GM23248 (cell line): ENCODE measurements around the gene CASP4. TPM values are rescaled to one million over a fixed set of nuclear protein-coding genes. Genes with fewer than 3 reads are reported as not detected.
A peak's percentile ranks its signal among the peaks of the same experiment; 100 is the strongest.

Experiments used
- DNase-seq: peaks from one replicate; pipeline ENCODE4 v3.0.0-alpha.2; 2015
- H2AFZ ChIP-seq: fragments of 200-600 bp; sonication (generic); 2 replicates; pipeline ENCODE4 v1.6.1; 2016; ENCODE audit warnings: antibody characterized with exemption
- H3F3A ChIP-seq: fragments of 200-600 bp; sonication (generic); 2 replicates; pipeline ENCODE4 v1.6.1; 2016; ENCODE audit warnings: mild to moderate bottlenecking, antibody characterized with exemption, mixed run types; ENCODE audit not compliant: insufficient read depth
- H3K27ac ChIP-seq: fragments of 200-600 bp; sonication (generic); 2 replicates; pipeline ENCODE4 v1.5.1; 2016; ENCODE audit warnings: mild to moderate bottlenecking
- H3K27me3 ChIP-seq: fragments of 200-600 bp; sonication (generic); replicated peaks from 2 replicates; pipeline ENCODE4 v1.6.1; 2016; ENCODE audit warnings: mild to moderate bottlenecking; ENCODE audit not compliant: insufficient read depth
- H3K36me3 ChIP-seq: fragments of 200-600 bp; sonication (generic); 2 replicates; pipeline ENCODE4 v1.6.1; 2016; ENCODE audit warnings: low read depth, mild to moderate bottlenecking
- H3K4me1 ChIP-seq: fragments of 200-600 bp; sonication (generic); 2 replicates; pipeline ENCODE4 v1.6.1; 2016; ENCODE audit warnings: mild to moderate bottlenecking; ENCODE audit not compliant: insufficient read depth
- H3K4me2 ChIP-seq: fragments of 200-600 bp; sonication (generic); one replicate; pipeline ENCODE4 v1.6.1; 2016; ENCODE audit warnings: mild to moderate bottlenecking; ENCODE audit not compliant: unreplicated experiment
- H3K4me3 ChIP-seq: fragments of 200-600 bp; sonication (generic); 2 replicates; pipeline ENCODE4 v1.5.1; 2016; ENCODE audit warnings: mild to moderate bottlenecking
- H3K79me2 ChIP-seq: fragments of 200-600 bp; sonication (generic); 2 replicates; pipeline ENCODE4 v1.6.1; 2016; ENCODE audit warnings: mild to moderate bottlenecking; ENCODE audit not compliant: insufficient read depth
- H3K9ac ChIP-seq: fragments of 200-600 bp; sonication (generic); 2 replicates; pipeline ENCODE4 v1.6.1; 2016; ENCODE audit warnings: mild to moderate bottlenecking
- H3K9me2 ChIP-seq: fragments of 200-600 bp; sonication (generic); 2 replicates; pipeline ENCODE4 v1.6.1; 2016; ENCODE audit warnings: mixed run types, mild to moderate bottlenecking, moderate library complexity; ENCODE audit not compliant: insufficient read depth
- H3K9me3 ChIP-seq: fragments of 200-600 bp; sonication (generic); one replicate; pipeline ENCODE4 v1.6.1; 2017; ENCODE audit warnings: low read depth
- H4K20me1 ChIP-seq: fragments of 200-600 bp; sonication (generic); 2 replicates; pipeline ENCODE4 v1.6.0; 2016; ENCODE audit not compliant: insufficient read depth
- EZH2 ChIP-seq: fragments of 200-600 bp; sonication (generic); IDR thresholded peaks from 2 replicates; pipeline ENCODE4 v1.6.1; 2018; ENCODE audit warnings: antibody characterized with exemption, mild to moderate bottlenecking; ENCODE audit not compliant: insufficient read depth, poor library complexity, severe bottlenecking
- EZH2phosphoT487 ChIP-seq: fragments of 200-600 bp; sonication (generic); IDR thresholded peaks from 2 replicates; pipeline ENCODE4 v1.6.1; 2018; ENCODE audit warnings: antibody characterized with exemption, moderate library complexity, mild to moderate bottlenecking, low read depth; ENCODE audit not compliant: insufficient read depth
- WGBS, 2 experiments: methylation state at CpG; one replicate each; pipeline ENCODE4 v1.1.6; 2015 to 2017; ENCODE audit warnings: low lambda C conversion rate in 2 of 2, low coverage in 1 of 2; ENCODE audit errors: missing lambda C conversion rate in 2 of 2; 5-methylcytosine and 5-hydroxymethylcytosine counted together
- in situ Hi-C: fragments of 300-500 bp; cut with MboI; formaldehyde crosslinking; loops from 2 replicates; pipeline ENCODE4 v1.15.0; 2020
- polyA plus RNA-seq: library from polyadenylated mRNA; unstranded; fragments of >200 nt; fragmentation: Nextera tagmentation; extraction: Ambion mirVana; gene quantifications from 2 replicates; pipeline ENCODE4 v1.2.1, GENCODE V29; 2016
- total RNA-seq: library from RNA; depleted of rRNA; stranded (reverse); fragments of >200 nt; shearing (Covaris generic); gene quantifications from 2 replicates; pipeline ENCODE4 v1.2.3, GENCODE V29; 2014

Gene CASP4
- total and polyA plus RNA-seq, 2 experiments from 2014 or later, result 72.0 to 114 TPM

GRCh38 chr11:104908186-104908531, 60.2 kb downstream of the CASP4 start:
- H3K9me2 ChIP-seq, result no peaks in the 10 kb centered on the region

GRCh38 chr11:104907521-104908185, 60.7 kb downstream of the CASP4 start:
- H3K27me3 ChIP-seq, result no peaks in the 10 kb centered on the region
- DNase-seq, result peak; percentile 34
- H3K9me3 ChIP-seq, result no peaks in the 10 kb centered on the region
- no peaks in the 10 kb centered on the region for H4K20me1 ChIP-seq
- H3F3A ChIP-seq, result no peaks in the 10 kb centered on the region
- H3K4me3 ChIP-seq, result no peak overlapping the region
- H3K27ac ChIP-seq, result no peak overlapping the region
- H3K36me3 ChIP-seq, result no peaks in the 10 kb centered on the region
- WGBS, 2 experiments, result 46 to 50% methylated on average over 7 of the region's 7 CpGs
- H3K9me2 ChIP-seq, result no peaks in the 10 kb centered on the region
- H2AFZ ChIP-seq, result no peak overlapping the region
- no peaks in the 10 kb centered on the region for H3K79me2 ChIP-seq
- in situ Hi-C loops, result no loop called here
- H3K4me1 ChIP-seq, result no peaks in the 10 kb centered on the region
- no peak overlapping the region for H3K9ac ChIP-seq
- H3K4me2 ChIP-seq, result no peak overlapping the region
- TF ChIP-seq EZH2phosphoT487, result no peak
- TF ChIP-seq EZH2, result no peak

More at GRCh38 chr11:104908186-104908531, 60.2 kb downstream of the CASP4 start:
- Histone ChIP-seq H4K20me1 (no peaks in the 10 kb centered on the region), H3K9me3 (no peaks in the 10 kb centered on the region), H3K4me3 (no peak overlapping the region), H3K27ac (no peak overlapping the region), H3K36me3 (no peaks in the 10 kb centered on the region), H3K4me1 (no peaks in the 10 kb centered on the region), H3F3A (no peaks in the 10 kb centered on the region), H2AFZ (no peak overlapping the region), H3K79me2 (no peaks in the 10 kb centered on the region), H3K4me2 (no peak overlapping the region), H3K27me3 (no peaks in the 10 kb centered on the region), H3K9ac (no peak overlapping the region)
- no peak for DNase-seq
- TF ChIP-seq EZH2 (no peak), EZH2phosphoT487 (no peak)
- in situ Hi-C loops, result no loop called here
- 76 to 80% methylated on average over 3 of the region's 3 CpGs for WGBS, 2 experiments

GRCh38 chr11:104905271-104905670, 63.1 kb downstream of the CASP4 start:
- no peak overlapping the region for H2AFZ ChIP-seq
- no peak for DNase-seq
- H3K9me3 ChIP-seq, result no peaks in the 10 kb centered on the region
- H3K4me3 ChIP-seq, result no peak overlapping the region
- no peaks in the 10 kb centered on the region for H3F3A ChIP-seq
- TF ChIP-seq EZH2 (no peak), EZH2phosphoT487 (no peak)
- in situ Hi-C loops, result no loop called here
- 75 to 76% methylated on average over 4 of the region's 4 CpGs for WGBS, 2 experiments
- H3K79me2 ChIP-seq, result no peaks in the 10 kb centered on the region
- no peak overlapping the region for H3K9ac ChIP-seq
- peaks cover 3% of the 10 kb centered on the region; the same call in 1 of the 2 replicates for H3K9me2 ChIP-seq
- no peaks in the 10 kb centered on the region for H3K4me1 ChIP-seq
- H3K36me3 ChIP-seq, result no peaks in the 10 kb centered on the region
- no peaks in the 10 kb centered on the region for H3K27me3 ChIP-seq
- H3K27ac ChIP-seq, result no peak overlapping the region
- no peak overlapping the region for H3K4me2 ChIP-seq
- H4K20me1 ChIP-seq, result no peaks in the 10 kb centered on the region

- no peak for DNase-seq
- in situ Hi-C loops, result no loop called here
- Histone ChIP-seq H2AFZ (no peak overlapping the region), H3K36me3 (no peaks in the 10 kb centered on the region), H3F3A (no peaks in the 10 kb centered on the region), H3K4me1 (no peaks in the 10 kb centered on the region), H3K4me3 (no peak overlapping the region), H3K27ac (no peak overlapping the region), H3K79me2 (no peaks in the 10 kb centered on the region), H3K9me2 (peaks cover 3% of the 10 kb centered on the region; the same call in 1 of the 2 replicates), H3K4me2 (no peak overlapping the region), H3K9me3 (no peaks in the 10 kb centered on the region), H4K20me1 (no peaks in the 10 kb centered on the region), H3K9ac (no peak overlapping the region), H3K27me3 (0 out of 2 replicates have a peak, but pooled peaks cover 3% of the 10 kb centered on the region)
- TF ChIP-seq EZH2 (no peak), EZH2phosphoT487 (no peak)
These were observed 69.1 kb downstream of the CASP4 start for GRCh38 chr11:104899226-104899625.

- Histone ChIP-seq H3K9me3 (no peaks in the 10 kb centered on the region), H3K4me3 (no peak overlapping the region), H3K4me2 (no peak overlapping the region), H3K79me2 (no peaks in the 10 kb centered on the region), H3K27me3 (0 out of 2 replicates have a peak, but pooled peaks cover 3% of the 10 kb centered on the region), H3K9me2 (peaks cover 3% of the 10 kb centered on the region; the same call in 1 of the 2 replicates), H2AFZ (peak overlapping the region; percentile 63), H3K27ac (no peak overlapping the region), H3K4me1 (no peaks in the 10 kb centered on the region), H3K36me3 (no peaks in the 10 kb centered on the region), H3F3A (no peaks in the 10 kb centered on the region), H3K9ac (no peak overlapping the region), H4K20me1 (no peaks in the 10 kb centered on the region)
- DNase-seq, result no peak
- TF ChIP-seq EZH2phosphoT487, result no peak
- TF ChIP-seq EZH2, result no peak
- in situ Hi-C loops, result no loop called here
- 5 to 10% methylated on average over 1 of the region's 1 CpG for WGBS, 2 experiments
These were observed 69.7 kb downstream of the CASP4 start for GRCh38 chr11:104898685-104899013.
